Astrocyte (in vitro differentiated cells and primary cell): ENCODE results near the gene ALX4. TPM values are rescaled to one million over a fixed set of nuclear protein-coding genes. Genes with fewer than 3 reads are reported as not detected.

Experiments
- DNase-seq: peaks from one replicate; pipeline ENCODE4 v3.0.0-alpha.2; 2010; ENCODE audit warnings: low read depth
- FAIRE-seq: peaks from 2 replicates; lab custom pipeline; 2011; peaks lifted over from hg19 to GRCh38; lab: Jason Lieb, UNC
- H2AFZ ChIP-seq: 2 replicates; pipeline ENCODE4 v1.6.0; 2012; ENCODE audit warnings: low read depth, low read length, inconsistent platforms
- H3K27ac ChIP-seq: 2 replicates; pipeline ENCODE4 v1.5.1; 2011; ENCODE audit warnings: low read depth, low read length, inconsistent platforms
- H3K27me3 ChIP-seq: 2 replicates; pipeline ENCODE4 v1.6.0; 2011; ENCODE audit warnings: low read length, inconsistent platforms; ENCODE audit not compliant: insufficient read depth
- H3K36me3 ChIP-seq: 2 replicates; pipeline ENCODE4 v1.5.1; 2011; ENCODE audit warnings: low read length, inconsistent platforms; ENCODE audit not compliant: insufficient read depth
- H3K4me1 ChIP-seq: 2 replicates; pipeline ENCODE4 v1.5.1; 2011; ENCODE audit warnings: low read length, inconsistent platforms; ENCODE audit not compliant: insufficient read depth
- H3K4me2 ChIP-seq: 2 replicates; pipeline ENCODE4 v1.6.0; 2012; ENCODE audit warnings: low read length, inconsistent platforms
- H3K4me3 ChIP-seq: 2 replicates; pipeline ENCODE4 v1.5.1; 2011; ENCODE audit warnings: low read depth, mild to moderate bottlenecking, low read length, inconsistent platforms; ENCODE audit not compliant: insufficient read depth
- H3K79me2 ChIP-seq: 2 replicates; pipeline ENCODE4 v1.6.0; 2012; ENCODE audit warnings: mild to moderate bottlenecking, low read length, inconsistent platforms; ENCODE audit not compliant: insufficient read depth
- H3K9ac ChIP-seq: 2 replicates; pipeline ENCODE4 v1.6.0; 2012; ENCODE audit warnings: mild to moderate bottlenecking, low read length, inconsistent platforms
- H3K9me3 ChIP-seq: 2 replicates; pipeline ENCODE4 v1.5.1; 2012; ENCODE audit warnings: low read depth, mild to moderate bottlenecking, low read length, inconsistent platforms; ENCODE audit not compliant: insufficient read depth
- H4K20me1 ChIP-seq: 2 replicates; pipeline ENCODE4 v1.6.0; 2012; ENCODE audit warnings: low read length, inconsistent platforms; ENCODE audit not compliant: insufficient read depth
- H3K27ac Mint-ChIP-seq: one replicate; pipeline ENCODE4 v1.8.0; 2021; ENCODE audit warnings: mild to moderate bottlenecking, mixed read lengths; ENCODE audit not compliant: unreplicated experiment
- H3K27me3 Mint-ChIP-seq: one replicate; pipeline ENCODE4 v1.8.0; 2021; ENCODE audit warnings: low read depth, mixed read lengths; ENCODE audit not compliant: unreplicated experiment
- H3K36me3 Mint-ChIP-seq: one replicate; pipeline ENCODE4 v1.8.0; 2021; ENCODE audit warnings: low read depth, mixed read lengths; ENCODE audit not compliant: unreplicated experiment
- H3K4me1 Mint-ChIP-seq: one replicate; pipeline ENCODE4 v1.8.0; 2021; ENCODE audit warnings: low read depth, mixed read lengths; ENCODE audit not compliant: unreplicated experiment
- H3K4me3 Mint-ChIP-seq: one replicate; pipeline ENCODE4 v1.8.0; 2021; ENCODE audit warnings: mild to moderate bottlenecking, moderate library complexity, mixed read lengths; ENCODE audit not compliant: unreplicated experiment
- H3K9me3 Mint-ChIP-seq: one replicate; pipeline ENCODE4 v1.8.0; 2021; ENCODE audit warnings: mild to moderate bottlenecking, mixed read lengths; ENCODE audit not compliant: unreplicated experiment
- CTCF ChIP-seq: IDR thresholded peaks from 2 replicates; pipeline ENCODE4 v1.5.1; 2011; ENCODE audit warnings: low read depth, mild to moderate bottlenecking, inconsistent platforms, low read length, moderate library complexity; ENCODE audit not compliant: insufficient read depth
- EZH2 ChIP-seq: IDR thresholded peaks from 2 replicates; pipeline ENCODE4 v1.6.1; 2012; ENCODE audit warnings: mild to moderate bottlenecking, low read length, inconsistent platforms; ENCODE audit not compliant: insufficient read depth
- total RNA-seq: library from RNA; stranded (reverse); gene quantifications from 2 replicates; pipeline ENCODE4 v1.2.1, GENCODE V29; 2021

The ALX4 gene
- total RNA-seq, 1 donor from 2014 or later = not detected

DNA sequence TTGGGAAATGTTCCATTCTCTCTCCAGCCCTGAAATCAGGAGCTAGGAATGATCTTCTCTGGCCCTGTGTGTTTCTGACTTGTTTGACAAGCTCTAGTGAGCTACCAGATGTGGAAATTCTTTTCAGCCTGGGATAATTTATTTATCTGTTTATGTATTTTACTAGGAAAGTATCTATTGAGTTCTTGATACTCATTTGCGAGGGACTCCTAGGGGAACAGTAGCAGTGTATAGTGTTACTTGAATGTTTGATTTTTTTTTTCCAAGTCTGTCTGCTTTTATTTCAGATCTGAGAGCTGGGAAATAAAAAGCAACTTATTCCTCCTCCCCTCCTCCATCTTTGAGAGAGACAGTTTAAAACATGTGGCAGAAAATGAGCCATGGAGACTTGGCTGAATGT is 92.5 kb downstream of the ALX4 start:
- Histone ChIP-seq H3K27ac (no peak overlapping the region), H3K79me2 (no peaks in the 10 kb centered on the region), H3K4me2 (no peak overlapping the region), H3K27me3 (no peaks in the 10 kb centered on the region), H3K9me3 (no peaks in the 10 kb centered on the region), H4K20me1 (no peaks in the 10 kb centered on the region), H2AFZ (no peak overlapping the region), H3K36me3 (no peaks in the 10 kb centered on the region), H3K9ac (no peak overlapping the region), H3K4me3 (no peak overlapping the region), H3K4me1 (no peaks in the 10 kb centered on the region)
- peaks cover 18% of the 10 kb centered on the region for H3K4me1 Mint-ChIP-seq
- no peak for FAIRE-seq
- H3K27ac Mint-ChIP-seq = no peak overlapping the region
- no peaks in the 10 kb centered on the region for H3K27me3 Mint-ChIP-seq
- TF ChIP-seq EZH2 (no peak), CTCF (no peak)
- H3K9me3 Mint-ChIP-seq = peaks cover 2% of the 10 kb centered on the region
- H3K4me3 Mint-ChIP-seq = no peak overlapping the region
- no peak for DNase-seq
- H3K36me3 Mint-ChIP-seq = peaks cover 2% of the 10 kb centered on the region

DNA sequence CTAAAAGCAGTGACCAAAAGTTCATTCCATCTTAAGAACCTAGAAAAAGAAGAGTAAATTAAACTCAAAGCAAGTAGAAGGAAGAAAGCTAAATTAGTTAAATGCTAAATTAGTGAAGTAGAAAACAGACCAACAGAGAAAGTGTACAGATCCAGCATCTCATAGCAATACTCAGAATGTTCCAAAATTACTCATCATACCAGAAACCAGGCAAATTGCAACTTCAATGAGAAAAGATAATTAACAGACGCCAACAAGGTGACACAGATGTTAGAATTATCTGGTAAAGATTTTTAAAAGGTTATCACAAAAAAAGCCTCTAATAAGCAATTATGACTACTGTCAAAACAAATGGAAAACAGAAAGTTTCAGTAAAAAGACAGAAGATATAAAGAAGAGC is 96.8 kb downstream of the ALX4 start:
- H3K4me1 Mint-ChIP-seq = no peaks in the 10 kb centered on the region
- DNase-seq (no peak), FAIRE-seq (no peak)
- H3K79me2 ChIP-seq = no peaks in the 10 kb centered on the region
- H3K4me3 Mint-ChIP-seq = no peak overlapping the region
- H3K36me3 ChIP-seq = no peaks in the 10 kb centered on the region
- no peaks in the 10 kb centered on the region for H3K27me3 Mint-ChIP-seq
- no peaks in the 10 kb centered on the region for H3K4me1 ChIP-seq
- H3K27ac ChIP-seq = no peak overlapping the region
- no peaks in the 10 kb centered on the region for H4K20me1 ChIP-seq
- H3K4me3 ChIP-seq = no peak overlapping the region
- no peak overlapping the region for H3K9ac ChIP-seq
- no peak overlapping the region for H3K4me2 ChIP-seq
- no peak overlapping the region for H3K27ac Mint-ChIP-seq
- peaks cover 2% of the 10 kb centered on the region for H3K9me3 Mint-ChIP-seq
- no peaks in the 10 kb centered on the region for H3K9me3 ChIP-seq
- no peaks in the 10 kb centered on the region for H3K27me3 ChIP-seq
- no peaks in the 10 kb centered on the region for H3K36me3 Mint-ChIP-seq
- no peak overlapping the region for H2AFZ ChIP-seq
- TF ChIP-seq EZH2 (no peak), CTCF (no peak)

DNA sequence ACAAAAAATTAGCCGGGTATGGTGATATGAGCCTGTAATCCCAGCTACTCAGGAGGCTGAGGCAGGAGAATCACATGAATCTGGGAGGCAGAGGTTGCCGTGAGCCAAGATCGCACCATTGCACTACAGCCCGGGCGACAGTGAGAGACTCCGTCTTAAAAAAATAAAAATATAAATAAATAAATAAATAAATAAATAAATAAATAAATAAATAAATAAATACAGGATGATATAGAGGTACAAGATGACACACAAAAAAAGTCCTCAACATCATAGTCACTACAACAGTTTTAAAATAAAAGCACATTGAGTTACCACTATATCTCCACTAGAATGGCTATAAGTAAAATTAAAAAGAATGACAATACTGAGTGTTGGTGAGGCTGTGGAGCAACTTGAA is 97.8 kb downstream of the ALX4 start:
- no peaks in the 10 kb centered on the region for H4K20me1 ChIP-seq
- Mint-ChIP-seq H3K36me3 (peaks cover 4% of the 10 kb centered on the region), H3K9me3 (peaks cover 2% of the 10 kb centered on the region), H3K27me3 (no peaks in the 10 kb centered on the region), H3K27ac (no peak overlapping the region), H3K4me1 (no peaks in the 10 kb centered on the region), H3K4me3 (no peak overlapping the region)
- no peaks in the 10 kb centered on the region for H3K36me3 ChIP-seq
- H3K27ac ChIP-seq = no peak overlapping the region
- no peak overlapping the region for H2AFZ ChIP-seq
- H3K4me2 ChIP-seq = no peak overlapping the region
- TF ChIP-seq EZH2 (no peak), CTCF (no peak)
- no peaks in the 10 kb centered on the region for H3K4me1 ChIP-seq
- FAIRE-seq (no peak), DNase-seq (no peak)
- no peaks in the 10 kb centered on the region for H3K9me3 ChIP-seq
- H3K27me3 ChIP-seq = no peaks in the 10 kb centered on the region
- H3K9ac ChIP-seq = no peak overlapping the region
- no peaks in the 10 kb centered on the region for H3K79me2 ChIP-seq
- H3K4me3 ChIP-seq = no peak overlapping the region

Other genes with a start within 250 kb of the ALX4 start
- gene ACCS, start 243.9 kb downstream of the ALX4 start, total RNA-seq = 20.4 and 21.3 TPM in 2 replicates
- 67.4 and 67.7 TPM in 2 replicates for gene EXT2, start 214.5 kb downstream of the ALX4 start, total RNA-seq